Measurements from ENCODE around the gene KHK.
A peak's percentile ranks its signal among the peaks of the same experiment; 100 is the strongest.
"Not testable (repeated sequence)": the region's sequence is repeated elsewhere in the genome, so short reads cannot be mapped to it uniquely, and the experiment has no call there.

The KHK gene

GRCh38 chr2:27119330-27119670 lies 32.7 kb downstream of the KHK start:
- peak overlapping the region; percentile 51 for H3K4me3 ChIP-seq (ENCODE audit: low read depth, low read length)
- DNase-seq (ENCODE audit: low read depth): not testable (repeated sequence)

GRCh38 chr2:27121906-27122305 lies 35.3 kb downstream of the KHK start:
- no peak overlapping the region for H3K4me3 ChIP-seq (ENCODE audit: low read depth, low read length)
- no peak for DNase-seq (ENCODE audit: low read depth)

GRCh38 chr2:27122791-27123190 lies 36.2 kb downstream of the KHK start:
- DNase-seq (ENCODE audit: low read depth): no peak
- H3K4me3 ChIP-seq (ENCODE audit: low read depth, low read length): no peak overlapping the region

GRCh38 chr2:27123302-27124150 lies 37.0 kb downstream of the KHK start, which contains the start of gene ABHD1:
Gene ABHD1, plus strand, starts transcription at chr2:27123815. Its CDS starts 134 bp downstream, at chr2:27123949.
- H3K4me3 ChIP-seq (ENCODE audit: low read depth, low read length): peak within 1 kb of the TSS; percentile 58
- DNase-seq (ENCODE audit: low read depth): no peak

GRCh38 chr2:27125104-27125503 lies 38.5 kb downstream of the KHK start:
- no peak for DNase-seq (ENCODE audit: low read depth)
- H3K4me3 ChIP-seq (ENCODE audit: low read depth, low read length): no peak overlapping the region

GRCh38 chr2:27126252-27126710 lies 39.7 kb downstream of the KHK start:
- no peak for DNase-seq (ENCODE audit: low read depth)
- no peak overlapping the region for H3K4me3 ChIP-seq (ENCODE audit: low read depth, low read length)

GRCh38 chr2:27127883-27128667 lies 41.5 kb downstream of the KHK start:
- no peak for DNase-seq (ENCODE audit: low read depth)
- H3K4me3 ChIP-seq (ENCODE audit: low read depth, low read length): no peak overlapping the region

- DNase-seq (ENCODE audit: low read depth): no peak
- H3K4me3 ChIP-seq (ENCODE audit: low read depth, low read length): no peak overlapping the region
These were observed 42.3 kb downstream of the KHK start for GRCh38 chr2:27128668-27129571.

- no peak overlapping the region for H3K4me3 ChIP-seq (ENCODE audit: low read depth, low read length)
- DNase-seq (ENCODE audit: low read depth): no peak
These were observed 43.8 kb downstream of the KHK start for GRCh38 chr2:27130396-27130795.

- no peak for DNase-seq (ENCODE audit: low read depth)
- H3K4me3 ChIP-seq (ENCODE audit: low read depth, low read length): no peak overlapping the region
These were observed 44.9 kb downstream of the KHK start for GRCh38 chr2:27131429-27131828.

GRCh38 chr2:27133195-27133875 lies 46.8 kb downstream of the KHK start:
- DNase-seq (ENCODE audit: low read depth): no peak
- H3K4me3 ChIP-seq (ENCODE audit: low read depth, low read length): peak overlapping the region; percentile 82

- peak; percentile 78 for DNase-seq (ENCODE audit: low read depth)
- peak within 1 kb of the TSS; percentile 82 for H3K4me3 ChIP-seq (ENCODE audit: low read depth, low read length)
These were observed 47.6 kb downstream of the KHK start, which contains the start of gene PREB for GRCh38 chr2:27133905-27134780. Gene PREB, minus strand, starts transcription at chr2:27134636. Its CDS starts 215 bp downstream, at chr2:27134421.

GRCh38 chr2:27134781-27135477 lies 48.4 kb downstream of the KHK start:
- no peak for DNase-seq (ENCODE audit: low read depth)
- peak overlapping the region; percentile 11 for H3K4me3 ChIP-seq (ENCODE audit: low read depth, low read length)

- no peak for DNase-seq (ENCODE audit: low read depth)
- no peak overlapping the region for H3K4me3 ChIP-seq (ENCODE audit: low read depth, low read length)
These were observed 48.9 kb downstream of the KHK start for GRCh38 chr2:27135478-27135955.

GRCh38 chr2:27136751-27137150 lies 50.2 kb downstream of the KHK start:
- no peak for DNase-seq (ENCODE audit: low read depth)

GRCh38 chr2:27137322-27137935 lies 50.9 kb downstream of the KHK start:
- H3K4me3 ChIP-seq (ENCODE audit: low read depth, low read length): no peak overlapping the region
- no peak for DNase-seq (ENCODE audit: low read depth)

More at GRCh38 chr2:27136751-27137150, 50.2 kb downstream of the KHK start:
- H3K4me3 ChIP-seq (ENCODE audit: low read depth, low read length): no peak overlapping the region

- DNase-seq (ENCODE audit: low read depth): no peak
- H3K4me3 ChIP-seq (ENCODE audit: low read depth, low read length): no peak overlapping the region
These were observed 51.5 kb downstream of the KHK start for GRCh38 chr2:27138111-27138510.

Data from skeletal muscle cell (primary cell).